ENCODE data around the gene ACTR5. TPM values are rescaled to one million over a fixed set of nuclear protein-coding genes. Genes with fewer than 3 reads are reported as not detected.

ACTR5 gene
- total RNA-seq, 5 donors from 2014 or later (not counting 1 experiment from before 2014, with no cell fraction given) = 15.8 to 20.1 (median 18.8) TPM

DNA sequence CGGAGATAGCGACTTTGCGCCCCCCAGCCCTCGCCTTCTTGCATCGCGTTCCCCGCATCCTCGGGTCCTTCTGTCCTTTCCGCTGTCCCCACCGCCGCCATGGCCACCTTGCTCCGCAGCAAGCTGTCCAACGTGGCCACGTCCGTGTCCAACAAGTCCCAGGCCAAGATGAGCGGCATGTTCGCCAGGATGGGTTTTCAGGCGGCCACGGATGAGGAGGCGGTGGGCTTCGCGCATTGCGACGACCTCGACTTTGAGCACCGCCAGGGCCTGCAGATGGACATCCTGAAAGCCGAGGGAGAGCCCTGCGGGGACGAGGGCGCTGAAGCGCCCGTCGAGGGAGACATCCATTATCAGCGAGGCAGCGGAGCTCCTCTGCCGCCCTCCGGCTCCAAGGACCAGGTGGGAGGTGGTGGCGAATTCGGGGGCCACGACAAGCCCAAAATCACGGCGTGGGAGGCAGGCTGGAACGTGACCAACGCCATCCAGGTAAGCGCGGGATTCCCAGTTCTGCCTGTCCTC lies 23.6 kb upstream of the ACTR5 start:
- Mint-ChIP-seq H3K4me3 (peak overlapping the region in 2 of 3 donors; percentile 28 to 64), H3K4me1 (peaks cover 48 to 54% (median 52%) of the 10 kb centered on the region in 3 donors), H3K36me3 (peaks cover 4% of the 10 kb centered on the region), H3K27ac (no peak overlapping the region), H3K9me3 (peaks cover 0 to 5% (median 0%) of the 10 kb centered on the region in 3 donors), H3K27me3 (peaks cover 75 to 90% of the 10 kb centered on the region in 2 donors)
- no peaks in the 10 kb centered on the region for H3K9me3 ChIP-seq
- DNase-seq (peak in 1 of 35 experiments; percentile 7), ATAC-seq (replicated peaks in 1 of 4) (no peak)
- 9% methylated on average over 46 of the region's 46 CpGs for WGBS (ENCODE audit: insufficient coverage)
- ChIA-PET CTCF (interaction anchor here in 1 of 2 donors (0.5 kb wide), 1 partner anchor 10 kb away, joined by 7 read pairs; no protein-coding TSS in a partner anchor), POLR2A (no interaction called here)
- no peaks in the 10 kb centered on the region for H3K36me3 ChIP-seq (ENCODE audit: control insufficient read depth in 2 of 2, extremely low read depth in 1 of 2, insufficient read depth in 1 of 2, low read length in 1 of 2)
- H3K4me1 ChIP-seq (ENCODE audit: control insufficient read depth in 1 of 2, extremely low read depth in 1 of 2, insufficient read depth in 2 of 2, low read length in 2 of 2) = peaks cover 6 to 66% of the 10 kb centered on the region in 2 experiments
- peaks cover 33 to 92% of the 10 kb centered on the region in 2 experiments for H3K27me3 ChIP-seq (replicated peaks in 1 of 2; ENCODE audit: control insufficient read depth in 2 of 2, extremely low read depth in 1 of 2, insufficient read depth in 2 of 2, low read length in 1 of 2)
- H3K4me3 ChIP-seq (ENCODE audit: control insufficient read depth in 1 of 2, extremely low read depth in 1 of 2, low read length in 1 of 2) = no peak overlapping the region
- H3K27ac ChIP-seq (ENCODE audit: low read length) = no peak overlapping the region

DNA sequence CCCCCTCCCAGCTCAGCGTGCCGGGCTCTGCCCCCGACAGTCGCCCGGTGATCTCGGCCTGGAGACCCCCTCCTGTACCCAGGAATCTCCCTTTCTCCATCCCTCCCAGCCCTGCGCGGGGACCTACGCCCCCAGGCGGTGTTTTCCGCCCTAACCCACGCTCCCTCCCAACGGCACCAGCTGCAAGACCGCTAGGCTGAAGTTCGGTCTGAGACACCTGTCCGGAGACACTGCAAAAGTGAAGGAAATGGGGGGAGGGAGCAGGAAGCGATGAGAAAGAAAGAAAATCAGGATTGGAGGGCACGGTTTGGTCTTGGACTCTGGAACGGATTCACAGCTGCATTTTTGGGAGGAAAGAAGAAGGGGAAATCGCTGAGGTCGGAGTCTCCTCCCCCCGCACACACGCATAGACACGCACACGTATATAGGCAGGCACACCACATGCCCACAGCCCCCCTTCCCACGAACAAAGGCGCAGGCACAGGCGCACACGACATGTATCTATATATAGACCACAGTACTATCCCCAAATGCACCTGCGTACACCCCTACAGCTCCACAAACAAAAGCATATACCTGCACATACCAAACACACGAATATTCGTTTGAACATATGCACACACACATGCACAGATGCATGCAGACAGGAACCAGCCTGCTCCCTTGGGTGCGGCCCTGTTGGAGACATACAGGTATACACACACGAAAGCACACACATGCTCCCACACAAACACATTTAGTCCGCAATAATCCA lies 22.9 kb upstream of the ACTR5 start:
- Histone ChIP-seq H3K9me3 (no peaks in the 10 kb centered on the region), H3K4me3 (ENCODE audit: control insufficient read depth in 1 of 2, extremely low read depth in 1 of 2, low read length in 1 of 2) (no peak overlapping the region), H3K4me1 (ENCODE audit: control insufficient read depth in 1 of 2, extremely low read depth in 1 of 2, insufficient read depth in 2 of 2, low read length in 2 of 2) (peaks cover 7 to 72% of the 10 kb centered on the region in 2 experiments), H3K27me3 (replicated peaks in 1 of 2; ENCODE audit: control insufficient read depth in 2 of 2, extremely low read depth in 1 of 2, insufficient read depth in 2 of 2, low read length in 1 of 2) (peaks cover 39 to 92% of the 10 kb centered on the region in 2 experiments), H3K27ac (ENCODE audit: low read length) (no peak overlapping the region), H3K36me3 (ENCODE audit: control insufficient read depth in 2 of 2, extremely low read depth in 1 of 2, insufficient read depth in 1 of 2, low read length in 1 of 2) (no peaks in the 10 kb centered on the region)
- ChIA-PET POLR2A (no interaction called here), CTCF (interaction anchor here in 1 of 2 donors (0.6 kb wide), 1 partner anchor 26 kb away, joined by 3 read pairs; no protein-coding TSS in a partner anchor)
- peaks cover 4% of the 10 kb centered on the region for H3K36me3 Mint-ChIP-seq
- H3K9me3 Mint-ChIP-seq = peaks cover 0 to 5% (median 0%) of the 10 kb centered on the region in 3 donors
- H3K27ac Mint-ChIP-seq = peak overlapping the region in 1 of 2 donors; percentile 13
- peaks cover 80 to 91% of the 10 kb centered on the region in 2 donors for H3K27me3 Mint-ChIP-seq
- 4% methylated on average over 19 of the region's 35 CpGs for WGBS (ENCODE audit: insufficient coverage)
- peak overlapping the region in 2 of 3 donors; percentile 50 to 64 for H3K4me3 Mint-ChIP-seq
- peaks cover 54 to 60% (median 58%) of the 10 kb centered on the region in 3 donors for H3K4me1 Mint-ChIP-seq
- DNase-seq (peak in 5 of 35 experiments; percentile 11 to 36 (median 16)), ATAC-seq (replicated peaks in 1 of 4) (peak in 1 of 4 experiments; percentile 51)

DNA sequence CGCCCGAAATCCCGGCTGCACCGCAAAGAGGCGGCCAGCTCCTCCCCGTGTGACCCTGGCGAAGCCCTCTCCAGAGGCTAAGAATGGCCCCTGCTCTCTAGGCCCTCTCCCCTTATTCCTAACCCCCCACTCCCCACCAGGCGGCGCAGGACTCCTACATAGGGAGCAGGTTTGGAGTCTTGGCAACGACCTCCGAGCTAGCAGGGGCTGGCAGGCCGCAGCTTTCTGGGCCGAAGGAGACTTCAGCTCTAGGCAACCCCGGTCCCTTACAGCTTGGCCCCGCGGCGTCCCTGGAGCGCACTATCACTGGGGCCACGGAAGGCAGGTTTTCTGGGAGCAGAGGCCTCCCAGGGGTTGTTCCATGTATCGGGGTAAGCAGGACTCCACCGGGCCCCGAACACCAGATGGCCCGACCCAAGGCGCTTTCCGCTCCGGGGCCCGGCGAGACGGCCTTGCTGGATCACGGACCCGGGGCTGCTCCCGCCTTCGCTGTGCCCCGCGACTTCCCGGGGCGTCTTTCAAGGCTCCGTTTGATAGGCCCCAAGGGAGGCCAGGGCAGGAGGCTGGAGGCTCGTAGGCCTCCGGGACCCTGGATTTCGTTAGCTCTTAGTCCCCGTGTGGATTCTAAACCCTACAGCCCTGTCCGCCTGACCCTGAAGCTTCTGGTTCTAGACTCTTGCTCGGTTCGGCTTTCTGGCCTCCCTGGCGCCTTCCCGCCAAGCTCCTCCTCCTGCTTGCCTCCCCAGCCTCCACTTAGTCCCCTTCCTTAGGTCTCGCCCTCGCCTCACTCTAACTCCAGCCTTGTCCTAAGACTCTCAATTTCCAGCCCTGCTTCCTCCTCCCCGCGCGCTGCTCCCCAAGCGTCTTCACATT lies 22.1 kb upstream of the ACTR5 start:
- H3K36me3 ChIP-seq (ENCODE audit: control insufficient read depth in 2 of 2, extremely low read depth in 1 of 2, insufficient read depth in 1 of 2, low read length in 1 of 2) = no peaks in the 10 kb centered on the region
- POLR2A ChIA-PET = no interaction called here
- peak overlapping the region in 1 of 3 donors; percentile 65 for H3K4me3 Mint-ChIP-seq

DNA sequence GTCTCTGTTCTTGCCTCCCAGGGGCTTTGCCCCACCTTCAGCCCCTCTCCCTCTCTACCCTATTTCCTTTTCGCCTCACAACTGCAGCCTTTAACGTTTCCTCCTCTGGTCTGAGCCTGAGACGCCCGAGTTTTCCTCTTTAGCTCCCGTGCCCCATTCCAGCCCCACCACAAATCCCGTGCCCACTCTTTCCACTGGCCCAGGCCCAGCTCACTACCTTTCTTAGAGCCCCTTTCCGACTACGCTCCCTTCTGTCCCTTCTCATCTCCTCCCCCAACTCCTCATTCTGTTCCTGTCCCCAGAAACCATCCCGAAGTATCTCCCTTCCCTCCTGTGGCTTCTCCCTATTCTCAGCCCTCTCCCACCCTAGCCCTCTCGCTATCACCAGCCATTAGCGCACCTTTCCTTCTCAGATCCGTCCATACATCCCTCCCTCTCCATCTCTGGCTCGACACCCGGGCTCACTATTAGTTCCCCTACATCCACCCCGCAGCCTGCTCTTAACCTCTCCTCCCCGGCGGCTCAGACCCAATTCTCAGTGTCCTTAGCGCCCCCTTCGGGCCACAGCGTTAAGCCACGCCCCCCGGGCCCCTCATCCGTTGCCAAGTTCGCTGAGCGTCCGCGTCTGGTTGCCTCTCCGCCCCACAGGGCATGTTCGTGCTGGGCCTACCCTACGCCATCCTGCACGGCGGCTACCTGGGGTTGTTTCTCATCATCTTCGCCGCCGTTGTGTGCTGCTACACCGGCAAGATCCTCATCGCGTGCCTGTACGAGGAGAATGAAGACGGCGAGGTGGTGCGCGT lies 21.3 kb upstream of the ACTR5 start:
- Mint-ChIP-seq H3K4me3 (peak overlapping the region in 2 of 3 donors; percentile 13 to 65), H3K4me1 (peaks cover 63 to 75% (median 73%) of the 10 kb centered on the region in 3 donors), H3K27me3 (peaks cover 75 to 91% of the 10 kb centered on the region in 2 donors), H3K36me3 (peaks cover 4% of the 10 kb centered on the region), H3K27ac (peak overlapping the region in 1 of 2 donors; percentile 65), H3K9me3 (peaks cover 0 to 5% (median 0%) of the 10 kb centered on the region in 3 donors)
- DNase-seq (peak in 25 of 35 experiments; percentile 17 to 66 (median 39)), ATAC-seq (replicated peaks in 1 of 4) (peak in 1 of 4 experiments; percentile 17)
- peaks cover 10 to 89% of the 10 kb centered on the region in 2 experiments for H3K4me1 ChIP-seq (ENCODE audit: control insufficient read depth in 1 of 2, extremely low read depth in 1 of 2, insufficient read depth in 2 of 2, low read length in 2 of 2)
- POLR2A ChIA-PET = no interaction called here
- peak overlapping the region in 1 of 2 donors; percentile 35 for H3K4me3 ChIP-seq (ENCODE audit: control insufficient read depth in 1 of 2, extremely low read depth in 1 of 2, low read length in 1 of 2)
- H3K9me3 ChIP-seq = no peaks in the 10 kb centered on the region
- H3K36me3 ChIP-seq (ENCODE audit: control insufficient read depth in 2 of 2, extremely low read depth in 1 of 2, insufficient read depth in 1 of 2, low read length in 1 of 2) = no peaks in the 10 kb centered on the region
- 9% methylated on average over 43 of the region's 43 CpGs for WGBS (ENCODE audit: insufficient coverage)
- CTCF ChIA-PET = interaction anchor here in 1 of 2 donors (0.9 kb wide), 1 partner anchor 26 kb away, joined by 3 read pairs; no protein-coding TSS in a partner anchor
- no peak overlapping the region for H3K27ac ChIP-seq (ENCODE audit: low read length)
- peaks cover 27 to 98% of the 10 kb centered on the region in 2 experiments for H3K27me3 ChIP-seq (replicated peaks in 1 of 2; ENCODE audit: control insufficient read depth in 2 of 2, extremely low read depth in 1 of 2, insufficient read depth in 2 of 2, low read length in 1 of 2)

More for the DNA sequence above, 22.1 kb upstream of the ACTR5 start:
- Mint-ChIP-seq H3K27me3 (peaks cover 79 to 91% of the 10 kb centered on the region in 2 donors), H3K36me3 (peaks cover 4% of the 10 kb centered on the region), H3K4me1 (peaks cover 62 to 68% (median 67%) of the 10 kb centered on the region in 3 donors), H3K9me3 (peaks cover 0 to 5% (median 0%) of the 10 kb centered on the region in 3 donors), H3K27ac (peak overlapping the region in 1 of 2 donors; percentile 65)
- Histone ChIP-seq H3K4me1 (ENCODE audit: control insufficient read depth in 1 of 2, extremely low read depth in 1 of 2, insufficient read depth in 2 of 2, low read length in 2 of 2) (peaks cover 7 to 81% of the 10 kb centered on the region in 2 experiments), H3K4me3 (ENCODE audit: control insufficient read depth in 1 of 2, extremely low read depth in 1 of 2, low read length in 1 of 2) (no peak overlapping the region), H3K9me3 (no peaks in the 10 kb centered on the region), H3K27ac (ENCODE audit: low read length) (no peak overlapping the region), H3K27me3 (replicated peaks in 1 of 2; ENCODE audit: control insufficient read depth in 2 of 2, extremely low read depth in 1 of 2, insufficient read depth in 2 of 2, low read length in 1 of 2) (peaks cover 32 to 93% of the 10 kb centered on the region in 2 experiments)
- DNase-seq (peak in 10 of 35 experiments; percentile 13 to 53 (median 23)), ATAC-seq (replicated peaks in 1 of 4) (peak in 1 of 4 experiments; percentile 24)
- CTCF ChIA-PET = interaction anchor here (0.6 to 0.9 kb wide), 2 partner anchors 25 to 27 kb away, joined by 3 read pairs; no protein-coding TSS in a partner anchor
- 16% methylated on average over 53 of the region's 53 CpGs for WGBS (ENCODE audit: insufficient coverage)

DNA sequence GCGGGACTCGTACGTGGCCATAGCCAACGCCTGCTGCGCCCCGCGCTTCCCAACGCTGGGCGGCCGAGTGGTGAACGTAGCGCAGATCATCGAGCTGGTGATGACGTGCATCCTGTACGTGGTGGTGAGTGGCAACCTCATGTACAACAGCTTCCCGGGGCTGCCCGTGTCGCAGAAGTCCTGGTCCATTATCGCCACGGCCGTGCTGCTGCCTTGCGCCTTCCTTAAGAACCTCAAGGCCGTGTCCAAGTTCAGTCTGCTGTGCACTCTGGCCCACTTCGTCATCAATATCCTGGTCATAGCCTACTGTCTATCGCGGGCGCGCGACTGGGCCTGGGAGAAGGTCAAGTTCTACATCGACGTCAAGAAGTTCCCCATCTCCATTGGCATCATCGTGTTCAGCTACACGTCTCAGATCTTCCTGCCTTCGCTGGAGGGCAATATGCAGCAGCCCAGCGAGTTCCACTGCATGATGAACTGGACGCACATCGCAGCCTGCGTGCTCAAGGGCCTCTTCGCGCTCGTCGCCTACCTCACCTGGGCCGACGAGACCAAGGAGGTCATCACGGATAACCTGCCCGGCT lies 20.6 kb upstream of the ACTR5 start:
- DNase-seq = peak in 3 of 35 experiments; percentile 18 to 42 (median 22)
- H3K27ac Mint-ChIP-seq = peak overlapping the region in 1 of 2 donors; percentile 66
- H3K4me1 Mint-ChIP-seq = peaks cover 63 to 75% (median 73%) of the 10 kb centered on the region in 3 donors
- Histone ChIP-seq H3K27me3 (replicated peaks in 1 of 2; ENCODE audit: control insufficient read depth in 2 of 2, extremely low read depth in 1 of 2, insufficient read depth in 2 of 2, low read length in 1 of 2) (peaks cover 24 to 97% of the 10 kb centered on the region in 2 experiments), H3K9me3 (no peaks in the 10 kb centered on the region), H3K36me3 (ENCODE audit: control insufficient read depth in 2 of 2, extremely low read depth in 1 of 2, insufficient read depth in 1 of 2, low read length in 1 of 2) (no peaks in the 10 kb centered on the region), H3K27ac (ENCODE audit: low read length) (no peak overlapping the region), H3K4me1 (ENCODE audit: control insufficient read depth in 1 of 2, extremely low read depth in 1 of 2, insufficient read depth in 2 of 2, low read length in 2 of 2) (peaks cover 10 to 89% of the 10 kb centered on the region in 2 experiments), H3K4me3 (ENCODE audit: control insufficient read depth in 1 of 2, extremely low read depth in 1 of 2, low read length in 1 of 2) (peak overlapping the region in 1 of 2 donors; percentile 35)
- ChIA-PET POLR2A (no interaction called here), CTCF (no interaction called here)
- H3K9me3 Mint-ChIP-seq = peaks cover 0 to 5% (median 0%) of the 10 kb centered on the region in 3 donors
- 17% methylated on average over 46 of the region's 46 CpGs for WGBS (ENCODE audit: insufficient coverage)
- H3K27me3 Mint-ChIP-seq = peaks cover 74 to 90% of the 10 kb centered on the region in 2 donors
- H3K4me3 Mint-ChIP-seq = peak overlapping the region in 2 of 3 donors; percentile 34 to 65
- peaks cover 4% of the 10 kb centered on the region for H3K36me3 Mint-ChIP-seq
- ATAC-seq (replicated peaks in 1 of 4) = peak in 1 of 4 experiments; percentile 19

Measured in T-cell (primary cell).